ENCODE results near the gene PATZ1.
"Not testable (repeated sequence)": the region's sequence is repeated elsewhere in the genome, so short reads cannot be mapped to it uniquely, and the experiment has no call there.

PATZ1 gene

GRCh38 chr22:31343235-31344191, 2.6 kb downstream of the PATZ1 start:
- peak; percentile 28 for DNase-seq (ENCODE audit: low read depth)

DNA sequence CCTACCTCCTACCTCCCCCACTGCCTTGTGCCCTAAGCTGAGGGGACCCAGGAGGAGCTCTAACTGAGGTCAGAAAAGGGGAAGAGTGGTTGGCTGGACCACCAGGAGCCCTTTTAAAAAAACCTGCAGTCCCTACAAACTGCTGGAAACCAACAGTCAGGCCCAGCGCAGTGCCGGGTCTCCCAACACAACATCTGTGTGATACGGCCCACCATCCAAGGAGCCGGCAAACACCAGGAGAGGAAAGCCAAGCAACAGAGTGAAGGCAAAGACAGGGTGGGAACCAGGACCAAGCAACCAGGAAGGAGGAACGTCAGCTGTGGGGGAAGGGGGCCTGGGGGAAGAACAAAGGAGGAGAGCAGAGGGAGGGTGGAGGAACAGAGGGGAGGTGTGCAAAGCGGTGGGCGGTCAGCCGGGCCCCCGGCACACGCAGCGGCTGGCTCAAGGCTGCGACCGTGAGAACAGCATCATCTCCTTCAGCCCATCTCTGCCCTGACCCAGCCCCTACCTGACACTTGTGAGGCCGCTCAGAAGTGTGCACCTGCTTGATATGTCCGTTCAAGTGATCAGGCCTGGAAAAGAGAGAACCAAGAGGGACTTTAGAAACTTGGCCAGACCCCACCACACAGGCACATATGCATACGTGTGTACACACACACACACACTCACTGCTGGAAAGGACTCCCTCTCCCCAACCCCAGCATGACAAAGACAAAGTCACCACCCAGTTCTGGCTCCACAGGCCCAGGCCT, 3.6 kb downstream of the PATZ1 start:
- no peak for DNase-seq (ENCODE audit: low read depth)

- no peak for DNase-seq (ENCODE audit: low read depth)
These were observed 4.6 kb downstream of the PATZ1 start for GRCh38 chr22:31341386-31342088.

DNA sequence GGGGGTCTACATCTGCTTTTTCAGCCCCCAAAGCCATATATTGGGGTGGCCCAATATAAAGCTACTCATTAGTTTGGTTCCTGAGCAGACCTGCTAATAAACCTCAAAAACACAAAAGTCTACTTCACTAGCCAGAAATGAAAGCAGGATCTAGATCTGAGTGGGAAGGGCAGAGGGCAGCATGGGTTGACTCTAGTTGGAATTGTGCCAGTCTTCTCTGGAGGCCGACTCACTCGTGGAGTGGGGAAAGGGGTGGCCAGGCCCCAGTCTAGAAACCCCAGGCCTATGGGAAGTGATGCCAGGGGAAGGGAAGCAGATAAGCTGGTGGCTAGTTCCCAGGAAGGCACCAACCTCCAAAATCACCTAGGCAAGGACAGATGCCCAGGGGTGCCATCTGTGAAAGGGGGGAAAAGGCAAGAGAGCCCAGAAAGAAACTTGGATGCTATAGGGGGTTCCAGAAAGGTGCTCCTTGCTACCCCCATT, 5.3 kb downstream of the PATZ1 start:
- DNase-seq (ENCODE audit: low read depth) = no peak

DNA sequence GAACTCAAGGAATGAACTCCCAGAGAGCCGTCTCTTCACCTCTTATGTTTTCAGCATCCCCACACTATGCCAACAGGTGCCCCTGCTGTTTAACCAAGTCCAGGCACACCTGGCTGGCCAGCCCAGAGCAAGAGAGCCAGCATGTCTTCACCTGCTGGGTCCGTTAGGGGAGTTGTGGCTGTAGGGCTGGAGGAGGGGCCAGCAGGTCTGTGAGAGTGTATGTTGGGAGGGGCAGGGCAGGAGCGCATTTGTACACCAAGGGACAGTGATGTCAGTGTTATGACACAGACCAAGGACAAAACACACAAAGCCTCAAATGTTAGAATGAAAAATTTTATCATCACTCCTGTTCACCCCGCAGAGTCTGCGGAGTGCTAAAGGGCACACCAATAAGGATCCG, 5.8 kb downstream of the PATZ1 start:
- no peak for DNase-seq (ENCODE audit: low read depth)

DNA sequence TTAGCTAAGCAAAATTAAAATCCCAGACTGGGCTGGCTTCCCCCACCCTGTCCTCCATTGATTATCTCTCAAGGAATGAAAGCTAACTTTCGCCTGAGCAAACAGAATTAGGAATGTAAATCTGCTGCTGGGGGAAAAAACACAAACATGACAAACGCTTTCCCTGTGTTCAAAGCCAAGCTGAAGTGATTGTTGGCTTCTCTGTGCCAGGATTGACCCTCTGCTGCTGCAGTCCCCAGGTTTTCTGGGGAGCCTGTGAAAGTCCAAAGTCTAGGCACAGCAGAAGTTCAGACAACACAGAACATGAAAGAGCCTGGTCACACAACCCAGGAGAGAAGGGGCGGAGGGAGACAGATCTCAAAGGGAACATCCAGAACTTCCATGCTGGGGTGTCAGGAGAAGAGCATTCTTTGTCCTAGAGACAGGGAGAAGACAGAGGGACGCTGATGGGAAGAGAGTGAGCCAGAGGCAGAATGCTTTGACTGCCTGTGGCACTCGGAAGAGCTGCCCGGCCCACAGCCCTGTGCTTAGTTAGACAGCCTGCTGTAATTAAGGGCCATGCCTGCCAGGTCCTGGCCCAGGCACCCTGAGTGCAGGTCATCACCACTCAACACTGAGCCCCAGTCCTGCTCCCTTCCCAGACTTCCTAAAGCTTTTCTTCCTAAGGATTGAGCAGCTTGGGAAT, 6.9 kb downstream of the PATZ1 start:
- no peak for DNase-seq (ENCODE audit: low read depth)

GRCh38 chr22:31337178-31337577, 9.0 kb downstream of the PATZ1 start:
- DNase-seq (ENCODE audit: low read depth) = peak; percentile 17

DNA sequence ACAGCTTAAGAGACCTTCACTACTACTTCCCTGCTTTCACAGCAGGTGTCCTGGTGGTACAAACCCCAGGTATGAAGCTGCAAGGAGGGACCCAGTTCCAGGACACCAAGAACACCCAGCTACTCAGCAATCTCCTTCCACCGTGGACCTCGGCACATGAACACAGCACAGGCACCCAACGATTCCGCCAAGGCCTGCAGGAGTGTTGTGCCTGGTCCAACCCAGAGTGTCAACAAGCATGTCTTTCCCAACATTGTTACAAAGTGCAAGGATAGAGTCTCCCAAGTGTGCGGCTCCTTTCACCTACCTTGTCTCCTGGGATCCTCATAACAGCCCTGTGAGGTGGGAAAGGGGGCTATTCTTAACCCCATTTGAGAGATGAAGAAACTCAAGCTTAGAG, 11.8 kb downstream of the PATZ1 start:
- no peak for DNase-seq (ENCODE audit: low read depth)

DNA sequence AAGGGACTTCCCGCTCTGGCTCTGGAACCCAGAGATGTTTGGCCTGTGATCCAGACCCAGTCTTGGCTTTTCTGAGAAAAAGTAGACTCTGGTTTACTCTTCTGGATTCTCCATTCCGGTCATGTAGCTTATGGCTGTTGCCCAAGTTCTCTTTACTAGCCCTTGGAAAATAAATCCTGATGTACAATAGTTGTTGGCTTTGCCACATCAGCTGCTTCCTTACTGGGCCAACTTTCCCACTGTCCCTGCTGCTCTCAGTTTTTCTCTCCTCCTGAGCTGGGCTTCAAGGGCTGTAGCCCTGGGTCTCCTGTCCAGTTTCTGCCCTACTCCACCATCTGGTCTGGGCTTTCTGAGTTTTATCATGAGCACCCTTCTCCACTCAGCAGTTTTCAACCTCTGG, 12.5 kb downstream of the PATZ1 start:
- no peak for DNase-seq (ENCODE audit: low read depth)

DNA sequence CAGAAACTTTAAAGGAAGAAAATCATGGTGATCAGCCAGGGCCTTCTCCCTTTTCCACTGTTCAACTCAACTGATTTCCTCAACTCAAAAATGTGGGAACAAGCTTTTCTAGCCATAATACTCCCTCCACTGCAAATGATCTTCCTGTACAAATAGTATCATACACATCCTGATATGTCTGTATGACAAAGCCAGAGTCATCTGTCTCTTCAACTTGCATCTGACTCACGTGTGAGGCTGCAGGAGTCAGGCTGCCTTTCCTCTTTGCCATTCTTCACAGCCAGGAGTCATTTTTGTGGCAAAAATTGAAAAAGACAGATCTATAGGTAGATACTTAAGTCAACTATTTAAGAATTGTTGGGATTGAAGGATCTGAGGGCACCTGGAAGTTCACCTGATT, 13.3 kb downstream of the PATZ1 start:
- no peak for DNase-seq (ENCODE audit: low read depth)

DNA sequence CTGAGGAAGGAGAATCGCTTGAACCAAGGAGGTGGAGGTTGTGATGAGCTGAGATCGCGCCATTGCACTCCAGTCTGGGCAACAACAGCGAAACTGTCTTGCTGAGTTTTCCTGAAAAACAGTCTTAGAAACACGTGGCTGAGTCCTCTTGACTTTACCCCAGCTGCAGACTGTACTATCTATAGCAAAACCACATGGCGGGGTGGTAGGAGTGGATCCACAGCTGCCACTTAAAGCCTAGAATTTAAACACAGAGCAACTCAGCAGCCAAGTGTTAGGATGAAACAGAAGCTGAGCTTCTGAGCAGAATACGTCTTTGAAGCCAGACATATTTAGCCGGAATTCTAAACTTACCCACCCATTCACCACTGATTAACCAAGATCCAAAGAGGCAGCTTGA, 14.1 kb downstream of the PATZ1 start:
- no peak for DNase-seq (ENCODE audit: low read depth)

DNA sequence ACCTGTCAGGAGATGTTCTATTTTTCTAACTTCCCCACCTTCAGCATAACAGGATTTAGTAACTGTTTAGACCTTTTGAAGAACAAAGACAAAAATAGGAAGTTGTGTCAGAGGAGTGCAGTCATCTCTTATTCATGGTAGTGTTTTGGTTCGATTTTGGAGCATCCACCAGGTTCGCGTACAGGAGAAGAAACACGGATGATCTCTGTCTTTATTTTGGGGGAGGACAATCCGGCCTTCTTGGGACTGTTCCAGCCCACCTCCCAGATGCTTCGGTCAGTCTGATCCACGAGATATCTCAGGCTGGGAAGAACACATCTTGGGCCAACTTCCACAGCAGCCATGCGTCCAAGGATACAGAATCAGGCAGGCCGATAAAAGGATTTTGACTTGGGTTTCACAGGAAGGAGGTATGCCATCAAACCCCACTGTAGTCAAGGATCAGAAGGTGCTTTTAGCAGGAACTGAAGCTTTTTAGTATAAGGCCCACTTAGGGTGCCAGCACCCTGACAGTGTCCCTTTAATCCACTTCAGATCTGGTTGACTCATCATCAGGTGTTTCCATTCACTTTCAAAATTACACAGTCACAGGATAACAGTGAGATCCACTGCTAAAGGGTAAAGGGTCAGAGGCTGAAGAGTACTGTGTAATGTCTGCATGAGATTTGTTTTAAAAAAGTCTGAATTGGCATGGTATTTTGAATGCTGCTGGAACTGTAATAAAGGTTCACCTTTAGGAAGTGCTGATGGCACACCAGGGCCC, 16.5 kb downstream of the PATZ1 start:
- no peak for DNase-seq (ENCODE audit: low read depth)

GRCh38 chr22:31329029-31329428, 17.1 kb downstream of the PATZ1 start:
- DNase-seq (ENCODE audit: low read depth) = no peak

DNA sequence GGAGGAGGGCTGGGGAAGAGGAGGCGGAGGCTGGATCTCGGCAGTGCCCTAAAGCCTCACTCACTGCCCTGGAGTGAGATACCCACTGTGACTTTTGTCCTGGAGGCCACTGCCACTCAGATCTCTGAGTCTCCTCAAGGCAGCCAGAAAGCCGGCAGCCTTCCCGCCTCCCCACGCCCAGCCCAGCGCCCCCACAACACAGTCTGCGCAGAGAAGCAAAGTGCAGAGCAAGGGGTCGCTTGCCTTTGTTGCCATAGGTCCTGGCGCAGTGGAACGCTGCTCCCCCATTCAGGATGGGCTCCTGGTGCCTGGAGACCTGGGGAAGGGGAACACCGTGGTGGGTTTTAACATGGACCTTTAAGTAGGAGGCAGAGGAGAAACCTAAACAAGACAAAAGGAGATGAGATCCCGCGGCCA, 17.6 kb downstream of the PATZ1 start:
- no peak for DNase-seq (ENCODE audit: low read depth)

- no peak for DNase-seq (ENCODE audit: low read depth)
These were observed 18.2 kb downstream of the PATZ1 start for GRCh38 chr22:31327806-31328543.

DNA sequence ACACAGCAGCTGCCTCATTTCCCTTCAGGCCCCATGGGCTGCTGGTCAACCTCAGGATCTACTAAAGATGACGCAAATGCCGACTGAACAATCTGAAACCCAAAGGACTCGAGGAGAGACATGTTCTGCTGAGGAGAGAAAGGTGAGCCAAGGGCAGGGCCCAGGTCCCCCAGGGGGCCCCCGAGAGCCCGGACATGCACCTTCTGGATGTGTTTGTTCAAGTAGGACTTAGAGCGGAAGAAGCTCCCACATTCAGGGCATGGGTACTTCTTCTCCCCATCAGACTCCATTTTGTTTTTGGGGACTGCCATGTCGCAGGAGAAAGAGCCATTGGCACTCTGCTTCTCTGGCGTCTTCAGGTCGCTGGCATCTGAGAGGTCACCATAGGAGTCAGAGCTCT, 19.3 kb downstream of the PATZ1 start:
- DNase-seq (ENCODE audit: low read depth) = no peak

- no peak for DNase-seq (ENCODE audit: low read depth)
These were observed 22.3 kb downstream of the PATZ1 start for GRCh38 chr22:31323578-31324550.

DNA sequence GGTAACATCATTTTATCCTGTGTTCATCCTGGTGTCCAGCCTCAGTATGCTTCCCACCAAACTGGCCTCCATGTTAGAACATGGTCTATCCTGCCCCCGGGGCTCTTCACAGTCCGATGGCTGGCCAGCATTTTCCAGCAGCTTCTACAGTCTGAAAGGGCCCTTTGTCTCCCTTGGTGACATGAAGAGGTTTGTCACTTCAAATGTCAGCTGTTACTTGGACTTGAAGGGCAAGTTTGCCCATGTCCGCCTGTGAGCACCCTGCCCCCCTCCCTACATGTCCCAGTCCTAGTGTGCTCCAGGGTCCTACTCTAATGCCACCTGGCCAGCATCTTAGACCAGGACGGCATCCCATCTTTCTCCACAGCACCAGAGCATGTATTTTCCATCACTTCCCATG, 24.7 kb downstream of the PATZ1 start:
- DNase-seq (ENCODE audit: low read depth) = no peak

GRCh38 chr22:31314220-31314619, 31.9 kb downstream of the PATZ1 start:
- not testable (repeated sequence) for DNase-seq (ENCODE audit: low read depth)

All from activated T-cell treated with anti-CD3 and anti-CD28 coated beads for 48 hours (primary cell).